HepG2 (cell line): ENCODE data around the gene ATP10D. TPM values are rescaled to one million over a fixed set of nuclear protein-coding genes. Genes with fewer than 3 reads are reported as not detected.
A peak's percentile ranks its signal among the peaks of the same experiment; 100 is the strongest.

ENCODE experiments used
- DNMT1 ChIP-seq: sonication (generic); formaldehyde crosslinking; IDR thresholded peaks from 2 replicates; pipeline ENCODE4 v1.5.1; 2020; ENCODE audit warnings: mild to moderate bottlenecking, missing genetic modification reagents
- DRAP1 ChIP-seq: IDR thresholded peaks from 2 replicates; pipeline ENCODE4 v1.6.1; 2016; ENCODE audit warnings: missing genetic modification reagents, missing compliant biosample characterization
- GFI1 ChIP-seq: sonication (generic); formaldehyde crosslinking; IDR thresholded peaks from 2 replicates; pipeline ENCODE4 v1.5.0; 2020; ENCODE audit warnings: missing genetic modification reagents, mild to moderate bottlenecking, borderline replicate concordance
- GRHL1 ChIP-seq: sonication (generic); formaldehyde crosslinking; conservative IDR thresholded peaks from 2 replicates; pipeline ENCODE4 v1.8.0; 2022; ENCODE audit warnings: missing genetic modification reagents
- HNRNPUL1 ChIP-seq: fragments of 200-400 bp; formaldehyde crosslinking; IDR thresholded peaks from 2 replicates; pipeline ENCODE4 v1.6.1; 2017; ENCODE audit warnings: low read depth, mild to moderate bottlenecking, low read length, moderate library complexity
- REST ChIP-seq, 2 experiments: IDR thresholded peaks; 2 replicates each; pipeline ENCODE4 v1.6.1; 2011 to 2012; ENCODE audit warnings: low read length in 2 of 2, borderline replicate concordance in 1 of 2, low read depth in 1 of 2, mild to moderate bottlenecking in 1 of 2, moderate library complexity in 1 of 2
- SMAD9 ChIP-seq: sonication (generic); formaldehyde crosslinking; IDR thresholded peaks from 2 replicates; pipeline ENCODE4 v1.5.1; 2020; ENCODE audit warnings: mild to moderate bottlenecking, missing genetic modification reagents
- TIGD3 ChIP-seq: sonication (generic); formaldehyde crosslinking; IDR thresholded peaks from 2 replicates; pipeline ENCODE4 v1.5.1; 2020; ENCODE audit warnings: mild to moderate bottlenecking, missing genetic modification reagents, borderline replicate concordance
- ZBTB34 ChIP-seq: sonication (generic); formaldehyde crosslinking; IDR thresholded peaks from 2 replicates; pipeline ENCODE4 v1.8.0; 2022; ENCODE audit warnings: mild to moderate bottlenecking, missing genetic modification reagents
- ZBTB38 ChIP-seq: sonication (generic); formaldehyde crosslinking; IDR thresholded peaks from 2 replicates; pipeline ENCODE4 v1.5.1; 2020; ENCODE audit warnings: mild to moderate bottlenecking, missing genetic modification reagents
- ZNF12 ChIP-seq: sonication (generic); formaldehyde crosslinking; IDR thresholded peaks from 2 replicates; pipeline ENCODE4 v1.5.0; 2020; ENCODE audit warnings: missing genetic modification reagents
- ZSCAN22 ChIP-seq: sonication (generic); formaldehyde crosslinking; IDR thresholded peaks from 2 replicates; pipeline ENCODE4 v1.4.0; 2020; ENCODE audit warnings: mild to moderate bottlenecking, missing genetic modification reagents
- polyA plus RNA-seq, 8 experiments: library from polyadenylated mRNA; depleted of rRNA in 3 of 8; stranded (reverse) in 7 of 8; unstranded in 1 of 8; fragments of >200 nt; fragmentation: Illumina TruSeq in 4 of 8; extraction: Trizol in 4 of 8; gene quantifications; 2 replicates each; pipeline versions ENCODE4 v1.2.1 to v1.2.3, GENCODE V29; 2011 to 2016; ENCODE audit warnings: low read depth in 4 of 8, missing spikeins in 1 of 8, mixed read lengths in 1 of 8; ENCODE audit not compliant: insufficient read depth in 1 of 8
- total RNA-seq, 5 experiments: library from RNA; depleted of rRNA; stranded (reverse); fragments of >200 nt; fragmentation: Illumina TruSeq; extraction: Trizol; gene quantifications; 2 replicates each; pipeline ENCODE4 v1.2.3, GENCODE V29; 2016; ENCODE audit warnings: low read depth in 1 of 5
- TF ChIP-seq, protein P1 (sequence below): sonication (generic); formaldehyde crosslinking; conservative IDR thresholded peaks from 2 replicates; pipeline ENCODE4 v1.4.0; 2020; ENCODE audit warnings: missing genetic modification reagents
- TF ChIP-seq, protein P2 (sequence below): sonication (generic); formaldehyde crosslinking; IDR thresholded peaks from 2 replicates; pipeline ENCODE4 v1.8.0; 2022; ENCODE audit warnings: mild to moderate bottlenecking, missing genetic modification reagents; ENCODE audit not compliant: insufficient replicate concordance

The ATP10D gene
- total and polyA plus RNA-seq, 2 of the 13 experiments (the other 11 are each of a cell fraction or from before 2014, with no cell fraction given): 2.2 to 9.8 TPM

DNA sequence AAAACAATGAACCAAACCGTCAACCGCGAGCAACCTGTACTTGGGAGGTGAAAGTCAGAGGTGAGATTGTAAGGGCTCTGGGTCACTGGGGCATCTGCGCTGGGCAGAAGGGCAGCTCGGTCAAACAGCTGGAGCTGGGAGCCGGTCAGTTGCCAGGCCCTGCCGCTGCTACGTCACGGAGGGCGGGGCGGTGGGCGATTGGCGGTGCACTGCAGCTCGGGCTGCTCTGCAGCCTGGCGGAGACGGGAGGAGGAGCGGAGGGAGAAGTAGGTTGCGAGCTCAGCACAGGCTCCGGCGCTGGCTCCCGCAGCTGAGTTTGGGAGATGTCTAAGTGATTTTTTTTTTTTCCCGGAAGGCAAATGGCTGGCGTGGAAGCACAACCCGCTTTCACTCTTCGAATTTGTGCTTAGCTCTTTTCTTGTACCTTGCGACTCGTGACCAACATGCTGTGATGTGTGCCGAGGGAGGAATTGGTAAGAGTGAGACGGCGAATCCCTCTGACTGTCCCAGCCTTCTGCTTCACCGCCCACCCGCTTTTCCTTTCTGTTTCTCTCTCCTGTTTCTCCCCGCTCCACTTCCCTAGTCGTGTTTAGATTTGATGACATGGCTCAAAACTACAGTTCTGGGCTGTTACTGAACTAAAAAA lies at the start of gene ATP10D (continued):
- no peak for TF ChIP-seq ZBTB34 (CRISPR knock-in tag)
- TF ChIP-seq HNRNPUL1: no peak
- no peak for TF ChIP-seq TIGD3 (CRISPR knock-in tag)
- TF ChIP-seq SMAD9 (CRISPR knock-in tag): no peak
- TF ChIP-seq GRHL1 (CRISPR knock-in tag): no peak
- 0 out of 2 replicates have a peak, but pooled peaks have one; percentile 51 for TF ChIP-seq ZBTB38 (CRISPR knock-in tag)
- no peak for TF ChIP-seq GFI1
- peak; percentile 46; the same call in 1 of the 2 replicates for TF ChIP-seq DNMT1 (CRISPR knock-in tag)
- TF ChIP-seq ZSCAN22 (CRISPR knock-in tag): no peak
- TF ChIP-seq, protein P1, sequence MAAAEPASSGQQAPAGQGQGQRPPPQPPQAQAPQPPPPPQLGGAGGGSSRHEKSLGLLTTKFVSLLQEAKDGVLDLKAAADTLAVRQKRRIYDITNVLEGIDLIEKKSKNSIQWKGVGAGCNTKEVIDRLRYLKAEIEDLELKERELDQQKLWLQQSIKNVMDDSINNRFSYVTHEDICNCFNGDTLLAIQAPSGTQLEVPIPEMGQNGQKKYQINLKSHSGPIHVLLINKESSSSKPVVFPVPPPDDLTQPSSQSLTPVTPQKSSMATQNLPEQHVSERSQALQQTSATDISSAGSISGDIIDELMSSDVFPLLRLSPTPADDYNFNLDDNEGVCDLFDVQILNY: no peak
- no peak for TF ChIP-seq ZNF12 (CRISPR knock-in tag)
- no peak for TF ChIP-seq REST (IDR thresholded peaks at IDR 0.05; ENCODE audit: borderline replicate concordance in 1 of 2, low read depth in 1 of 2, low read length in 2 of 2)
- TF ChIP-seq, protein P2, sequence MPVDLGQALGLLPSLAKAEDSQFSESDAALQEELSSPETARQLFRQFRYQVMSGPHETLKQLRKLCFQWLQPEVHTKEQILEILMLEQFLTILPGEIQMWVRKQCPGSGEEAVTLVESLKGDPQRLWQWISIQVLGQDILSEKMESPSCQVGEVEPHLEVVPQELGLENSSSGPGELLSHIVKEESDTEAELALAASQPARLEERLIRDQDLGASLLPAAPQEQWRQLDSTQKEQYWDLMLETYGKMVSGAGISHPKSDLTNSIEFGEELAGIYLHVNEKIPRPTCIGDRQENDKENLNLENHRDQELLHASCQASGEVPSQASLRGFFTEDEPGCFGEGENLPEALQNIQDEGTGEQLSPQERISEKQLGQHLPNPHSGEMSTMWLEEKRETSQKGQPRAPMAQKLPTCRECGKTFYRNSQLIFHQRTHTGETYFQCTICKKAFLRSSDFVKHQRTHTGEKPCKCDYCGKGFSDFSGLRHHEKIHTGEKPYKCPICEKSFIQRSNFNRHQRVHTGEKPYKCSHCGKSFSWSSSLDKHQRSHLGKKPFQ: no peak
- peak; percentile 57 for TF ChIP-seq DRAP1 (CRISPR knock-in tag)
